Caki2 (cell line): ENCODE measurements around the gene AP1G1. TPM values are rescaled to one million over a fixed set of nuclear protein-coding genes. Genes with fewer than 3 reads are reported as not detected.

Source experiments
- total RNA-seq: library from RNA; depleted of rRNA; stranded (reverse); fragments of >200 nt; shearing (Covaris generic); gene quantifications from 2 replicates; pipeline ENCODE4 v1.2.3, GENCODE V29; 2014; ENCODE audit warnings: low replicate concordance; rRNA removed

The AP1G1 gene
- total RNA-seq, 1 experiment from 2014 or later = 25.4 TPM

Other genes starting within 250 kb of the AP1G1 start
- gene TAT, start 231.7 kb downstream of the AP1G1 start, total RNA-seq = not detected in 2 replicates
- not detected in 2 replicates for gene MARVELD3, start 182.7 kb downstream of the AP1G1 start, total RNA-seq
- 5.0 and 5.6 TPM in 2 replicates for gene PHLPP2, start 84.1 kb downstream of the AP1G1 start, total RNA-seq
- gene ATXN1L, start 37.1 kb upstream of the AP1G1 start, total RNA-seq = 5.4 and 6.0 TPM in 2 replicates
- gene ZNF821, start 75.3 kb upstream of the AP1G1 start, total RNA-seq = 11.4 and 16.1 TPM in 2 replicates
- gene IST1, start 86.7 kb upstream of the AP1G1 start, total RNA-seq = 157 and 197 TPM in 2 replicates
- not detected in 2 replicates for gene PKD1L3, start 191.6 kb upstream of the AP1G1 start, total RNA-seq
- 3.5 and 8.4 TPM in 2 replicates for gene DHODH, start 199.9 kb upstream of the AP1G1 start, total RNA-seq
- not detected in 2 replicates for gene HP, start 245.7 kb upstream of the AP1G1 start, total RNA-seq